Motor neuron (in vitro differentiated cells): ENCODE measurements around the gene CIDEA. TPM values are rescaled to one million over a fixed set of nuclear protein-coding genes. Genes with fewer than 3 reads are reported as not detected.

Experiments used
- ATAC-seq, 8 experiments: fragments of 200-7000 bp; cut with Tn5 transposase; replicated peaks in 6 of 8; 2 replicates each; pipeline ENCODE4 v1.8.0; 2021; ENCODE audit warnings: mild to moderate bottlenecking in 8 of 8, moderate library complexity in 8 of 8
- H3K27ac ChIP-seq, 2 donors: fragments of 250-450 bp; sonication (Bioruptor Pico); 2 replicates each; pipeline ENCODE4 v1.9.0; 2021; ENCODE audit warnings: antibody characterized with exemption in 2 of 2, mild to moderate bottlenecking in 2 of 2, moderate library complexity in 1 of 2
- H3K4me1 ChIP-seq, 2 donors: fragments of 250-450 bp; sonication (Bioruptor Pico); replicated peaks in 1 of 2; 2 replicates each; pipeline ENCODE4 v1.6.1; 2021; ENCODE audit warnings: antibody characterized with exemption in 2 of 2, mild to moderate bottlenecking in 2 of 2, moderate library complexity in 1 of 2
- H3K4me3 ChIP-seq, 5 donors: fragments of 250-450 bp; sonication (Bioruptor Pico); 2 replicates each; pipeline ENCODE4 v1.9.0; 2021; ENCODE audit warnings: antibody characterized with exemption in 5 of 5, mild to moderate bottlenecking in 5 of 5, moderate library complexity in 4 of 5
- WGBS, 10 experiments: fragments of 450-650 bp; shearing (Covaris generic); methylation state at CpG; one replicate each; pipeline ENCODE4 v1.0.0; 2022; 5-methylcytosine and 5-hydroxymethylcytosine counted together
- in situ Hi-C, 9 experiments: fragments of 400-800 bp; cut with MboI; loops; one replicate each; pipeline ENCODE4 v1.15.0; 2021; ENCODE audit warnings: low sequenced_read_pairs in 9 of 9, low pct_unique_long_range_greater_than_20kb in 2 of 9; ENCODE audit not compliant: unreplicated experiment in 9 of 9
- total RNA-seq, 8 experiments: library from RNA; unstranded; fragments of 300-600 nt; gene quantifications; 2 replicates each; pipeline versions ENCODE4 v1.2.3 to v1.2.4, GENCODE V29; 2022

CIDEA gene
- total RNA-seq, 8 experiments from 2014 or later = 0.14 to 0.31 TPM; not detected in 6

DNA sequence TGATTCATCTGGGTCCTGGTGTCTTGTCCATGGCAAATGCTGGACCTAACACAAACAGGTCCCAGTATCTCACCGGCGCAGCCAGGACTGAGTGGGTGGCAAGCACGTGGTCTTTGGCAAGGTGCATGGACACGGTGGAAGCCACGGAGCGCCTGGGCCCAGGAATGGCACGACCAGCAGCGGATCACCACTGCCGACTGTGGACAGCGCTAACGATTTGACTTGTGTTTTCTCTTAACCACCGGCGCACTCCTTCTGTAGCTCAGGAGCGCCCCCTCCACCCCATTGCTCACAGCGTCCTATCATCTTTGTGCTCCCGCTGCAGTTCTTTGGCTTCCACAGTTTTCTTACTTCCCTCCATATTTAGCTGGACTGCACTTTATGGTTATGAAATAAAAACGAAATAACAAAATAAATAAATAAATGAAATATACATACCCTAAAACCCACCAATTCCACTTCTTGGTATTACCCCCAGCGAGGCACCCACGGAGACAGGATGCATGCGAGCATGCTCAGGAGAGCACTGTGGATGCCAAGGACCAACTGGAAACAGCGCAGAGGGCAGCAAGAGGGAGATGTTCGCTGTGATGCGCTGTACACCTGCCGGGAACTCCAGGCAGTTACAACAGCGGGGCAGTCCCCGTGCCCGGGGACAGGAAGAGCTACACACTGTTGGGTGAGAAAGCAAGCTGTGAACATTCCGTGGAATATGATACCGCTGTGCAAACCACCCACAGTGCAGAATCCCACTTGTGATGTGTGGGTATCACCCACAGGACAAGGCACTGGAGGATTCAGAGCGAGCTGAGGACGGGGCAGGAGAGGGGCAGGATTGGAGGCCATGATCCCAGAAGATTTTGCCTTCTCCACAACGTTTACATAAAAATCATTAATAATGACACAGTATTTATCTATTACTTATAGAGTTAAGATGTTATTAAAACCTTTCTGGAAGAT is 7.0 kb upstream of the CIDEA start:
- H3K4me3 ChIP-seq = no peak overlapping the region
- in situ Hi-C loops = loop anchor here in 1 of 9 experiments (25.0 kb wide), 1 partner anchor 185 kb away; no protein-coding TSS in a partner anchor
- peak in 2 of 8 experiments; percentile 19 to 83 for ATAC-seq
- WGBS, 10 experiments = 20 to 100% (median 71%) methylated on average over 1 to 17 of the region's 32 CpGs; no CpG with 5 or more reads in 1 of the 10 experiments
- H3K4me1 ChIP-seq = no peaks in the 10 kb centered on the region
- H3K27ac ChIP-seq = no peak overlapping the region

DNA sequence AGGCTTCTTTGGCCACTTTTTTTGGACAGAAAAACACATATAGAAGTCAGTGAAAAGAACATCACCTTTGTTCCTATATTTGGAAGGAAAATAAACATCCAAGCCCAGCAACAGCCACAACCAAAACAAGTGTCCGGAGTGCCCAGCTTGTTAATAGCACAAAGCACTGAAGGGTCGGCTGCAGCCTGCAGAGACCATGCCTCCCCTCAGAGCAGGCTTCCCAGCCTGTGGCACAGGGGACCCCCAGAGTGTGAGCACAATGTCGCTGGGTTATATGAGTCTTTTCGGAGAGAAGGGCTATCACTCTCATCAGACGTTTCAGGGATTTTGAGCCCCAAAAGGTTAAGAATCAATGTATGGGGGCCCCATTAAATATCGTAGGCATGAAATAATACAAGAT is 6.2 kb upstream of the CIDEA start:
- Histone ChIP-seq H3K4me1 (peaks cover 0 to under 1% of the 10 kb centered on the region in 2 donors), H3K4me3 (no peak overlapping the region), H3K27ac (no peak overlapping the region)
- 0 to 100% (median 62%) methylated on average over 1 to 6 of the region's 6 CpGs; no CpG with 5 or more reads in 3 of the 10 experiments for WGBS, 10 experiments
- ATAC-seq = no peak
- in situ Hi-C loops = loop anchor here in 1 of 9 experiments (25.0 kb wide), 1 partner anchor 186 kb away; no protein-coding TSS in a partner anchor

DNA sequence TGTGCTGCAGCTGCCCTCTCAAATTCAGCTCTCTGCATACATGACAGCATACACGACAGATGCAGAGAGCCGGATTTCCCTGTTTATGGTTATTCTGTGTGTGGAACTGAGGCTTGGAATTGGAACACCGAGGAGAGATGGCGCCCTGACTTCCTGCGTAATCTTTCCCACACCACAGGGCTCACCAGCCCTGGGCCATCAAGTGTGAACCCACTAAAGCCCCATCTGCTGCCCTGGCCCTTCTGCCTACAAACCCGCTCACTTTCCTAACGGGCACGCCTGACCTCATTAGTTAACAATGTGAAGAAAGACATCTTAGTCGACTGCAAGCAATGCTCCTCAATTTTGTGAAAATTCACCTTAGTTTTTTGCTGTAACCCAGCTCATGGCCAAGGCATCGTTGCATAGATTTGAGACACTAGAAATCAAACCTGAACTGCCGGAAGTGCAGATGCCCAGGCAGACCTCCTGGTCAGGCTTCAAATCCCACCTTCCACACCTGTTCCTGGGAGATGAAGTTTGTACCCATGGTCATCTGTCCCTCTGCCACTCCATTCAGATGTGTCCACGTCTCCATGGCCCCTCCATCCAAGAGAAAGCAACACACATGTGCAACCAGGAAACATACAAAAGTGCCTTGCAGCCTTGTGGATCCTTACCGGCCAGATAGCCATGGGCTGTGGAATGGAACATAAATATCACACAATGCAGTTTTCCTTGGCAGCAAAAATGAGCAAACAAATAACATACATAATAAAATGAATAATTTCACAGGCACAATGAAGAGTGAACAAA is 5.0 kb upstream of the CIDEA start:
- ATAC-seq = no peak

DNA sequence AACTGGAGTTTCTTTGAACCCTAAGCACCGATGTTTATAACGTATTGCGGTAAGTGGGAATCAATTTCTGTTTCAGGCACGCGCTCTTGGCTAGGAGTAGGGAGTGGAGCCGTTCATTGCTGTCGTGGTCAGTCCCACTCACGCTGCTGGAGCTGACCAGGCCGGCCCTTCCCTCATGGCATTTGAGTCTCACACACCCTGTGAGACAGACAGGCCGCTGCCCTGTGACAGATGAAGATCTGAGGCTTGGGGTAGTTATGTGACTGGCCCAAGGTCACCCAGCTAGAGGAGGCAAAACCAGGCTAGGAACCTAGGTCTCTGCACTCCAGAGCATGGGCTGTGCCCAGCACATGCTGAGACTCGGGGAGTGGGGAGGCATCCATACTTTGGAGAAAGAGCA is 2.9 kb upstream of the CIDEA start:
- no peak overlapping the region for H3K27ac ChIP-seq
- ATAC-seq = no peak
- H3K4me1 ChIP-seq = peaks cover 0 to 6% of the 10 kb centered on the region in 2 donors
- H3K4me3 ChIP-seq = no peak overlapping the region
- in situ Hi-C loops = no loop called here
- WGBS, 10 experiments = 60 to 100% (median 97%) methylated on average over 1 to 11 of the region's 11 CpGs; no CpG with 5 or more reads in 2 of the 10 experiments

More for the DNA sequence above, 5.0 kb upstream of the CIDEA start:
- Histone ChIP-seq H3K27ac (no peak overlapping the region), H3K4me1 (peaks cover 0 to 6% of the 10 kb centered on the region in 2 donors), H3K4me3 (no peak overlapping the region)
- in situ Hi-C loops = loop anchor here in 1 of 9 experiments (25.0 kb wide), 1 partner anchor 187 kb away; no protein-coding TSS in a partner anchor
- WGBS, 10 experiments = 0 to 83% (median 62%) methylated on average over 1 to 12 of the region's 13 CpGs; no CpG with 5 or more reads in 1 of the 10 experiments

DNA sequence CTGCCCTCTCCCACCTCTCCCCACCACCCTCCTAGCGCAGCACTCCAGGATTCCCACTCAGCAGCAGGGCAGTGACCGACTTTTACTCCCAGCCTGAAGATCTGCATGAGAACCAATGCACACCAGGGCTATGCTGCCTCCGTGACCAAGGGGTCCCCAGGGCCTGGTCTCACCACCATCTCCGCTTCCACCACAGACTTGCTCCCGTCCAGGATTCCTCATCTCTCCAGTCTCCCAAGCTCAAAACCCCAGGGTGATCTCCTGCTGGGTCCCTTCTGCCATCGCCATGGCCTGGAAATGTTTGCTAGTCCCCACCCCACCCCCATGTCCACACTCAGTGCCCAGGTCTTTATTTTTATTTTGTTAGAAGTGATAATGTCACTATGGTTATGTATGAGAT is 2.1 kb upstream of the CIDEA start:
- H3K4me3 ChIP-seq = no peak overlapping the region
- peaks cover 0 to 6% of the 10 kb centered on the region in 2 donors for H3K4me1 ChIP-seq
- 40 to 100% (median 93%) methylated on average over 1 to 3 of the region's 6 CpGs; no CpG with 5 or more reads in 4 of the 10 experiments for WGBS, 10 experiments
- no peak for ATAC-seq
- in situ Hi-C loops = no loop called here
- H3K27ac ChIP-seq = no peak overlapping the region

DNA sequence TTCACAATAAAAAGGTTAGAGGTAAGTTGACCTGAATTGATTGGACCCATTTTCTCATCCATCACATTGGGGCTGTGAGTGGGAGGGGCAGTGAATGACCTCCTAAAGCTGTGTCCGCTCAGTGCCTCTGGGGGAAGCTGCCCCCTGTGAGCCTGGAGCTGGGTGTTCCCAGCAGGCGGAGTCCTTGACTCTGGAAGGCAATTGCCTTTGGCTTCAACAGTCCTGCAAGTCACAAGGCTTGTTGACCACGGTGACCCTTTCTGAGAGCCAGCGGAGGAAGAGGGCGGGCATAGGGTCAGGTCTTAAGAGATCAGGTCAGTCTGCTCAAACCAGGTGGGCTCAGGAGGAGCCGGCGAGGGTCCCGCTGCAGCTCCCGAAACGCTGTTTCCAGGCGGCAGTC is 1.1 kb upstream of the CIDEA start:
- in situ Hi-C loops = no loop called here
- H3K4me3 ChIP-seq = no peak overlapping the region
- 19 to 80% (median 44%) methylated on average over 1 to 5 of the region's 11 CpGs; no CpG with 5 or more reads in 5 of the 10 experiments for WGBS, 10 experiments
- H3K4me1 ChIP-seq = peaks cover 0 to 6% of the 10 kb centered on the region in 2 donors
- no peak overlapping the region for H3K27ac ChIP-seq
- peak in 1 of 8 experiments; percentile 25 for ATAC-seq

DNA sequence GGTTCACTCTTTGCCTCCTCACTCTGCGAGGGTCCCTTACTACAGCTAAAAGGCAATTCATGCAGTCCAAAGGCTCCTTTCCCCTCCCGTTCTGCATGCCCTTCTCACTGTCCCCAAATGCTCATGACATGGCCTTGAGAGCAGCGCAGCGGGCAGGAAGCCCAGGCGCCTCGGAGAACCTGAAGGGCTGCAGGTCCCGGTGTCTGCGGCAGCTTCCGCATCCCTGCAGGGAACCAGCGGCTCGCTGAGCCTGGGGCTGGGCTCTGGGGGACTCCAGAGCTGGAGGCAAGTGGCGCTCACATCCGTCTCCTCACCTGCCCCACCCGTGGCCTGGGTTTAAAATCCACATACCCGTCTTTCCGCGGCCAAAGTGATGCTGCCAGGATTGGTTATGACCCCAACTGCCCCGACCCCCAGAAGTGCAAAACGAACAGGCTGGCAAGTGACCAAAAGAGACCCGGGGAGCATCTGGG is 462 bp upstream of the CIDEA start:
- peak overlapping the region; percentile 8 to 28 (median 19) for H3K4me3 ChIP-seq
- 0 to 20% (median 5%) methylated on average over 1 to 4 of the region's 20 CpGs; no CpG with 5 or more reads in 5 of the 10 experiments for WGBS, 10 experiments
- no peak overlapping the region for H3K27ac ChIP-seq
- in situ Hi-C loops = no loop called here
- H3K4me1 ChIP-seq = peaks cover 0 to 6% of the 10 kb centered on the region in 2 donors
- ATAC-seq = peak in 6 of 8 experiments; percentile 43 to 70 (median 58)

DNA sequence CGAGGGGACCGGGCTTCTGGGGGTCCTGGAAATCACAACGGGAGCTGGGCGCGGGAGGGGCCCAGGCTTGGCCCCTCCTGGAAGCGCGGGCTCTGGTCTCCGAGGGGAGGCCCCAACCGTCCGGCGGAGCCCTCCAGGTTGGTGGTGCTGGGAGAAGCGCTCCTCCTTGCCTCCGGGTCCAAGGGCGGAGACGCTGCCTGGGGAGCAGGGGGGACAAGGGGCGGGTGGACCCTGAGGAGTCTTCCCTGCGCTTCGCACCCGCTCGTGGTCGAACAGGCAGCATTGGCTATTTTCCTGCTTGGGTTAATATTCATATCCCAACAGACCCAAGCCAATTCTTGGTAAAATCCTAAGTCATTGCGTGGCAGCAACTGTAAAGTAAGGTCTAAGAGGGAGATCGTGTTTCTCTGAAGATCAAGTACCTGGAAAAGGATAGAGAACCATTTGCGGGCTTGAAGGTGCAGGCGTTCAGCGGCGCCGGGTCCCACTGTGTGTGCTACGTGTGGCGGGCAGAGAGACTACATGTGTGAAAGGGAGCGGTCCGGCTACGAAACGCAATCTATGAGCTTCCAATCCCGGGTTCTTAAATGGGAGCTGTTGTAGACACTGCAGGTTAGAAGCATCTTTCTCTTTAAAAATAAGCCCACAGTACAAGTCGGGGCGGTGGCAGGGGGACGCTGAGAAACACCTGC is 805 bp downstream of the CIDEA start:
- in situ Hi-C loops = no loop called here
- no peak for ATAC-seq
- H3K27ac ChIP-seq = no peak overlapping the region
- no peak overlapping the region for H3K4me3 ChIP-seq
- WGBS, 10 experiments = 41 to 96% (median 76%) methylated on average over 3 to 14 of the region's 38 CpGs; no CpG with 5 or more reads in 2 of the 10 experiments
- H3K4me1 ChIP-seq = peaks cover 0 to 6% of the 10 kb centered on the region in 2 donors

DNA sequence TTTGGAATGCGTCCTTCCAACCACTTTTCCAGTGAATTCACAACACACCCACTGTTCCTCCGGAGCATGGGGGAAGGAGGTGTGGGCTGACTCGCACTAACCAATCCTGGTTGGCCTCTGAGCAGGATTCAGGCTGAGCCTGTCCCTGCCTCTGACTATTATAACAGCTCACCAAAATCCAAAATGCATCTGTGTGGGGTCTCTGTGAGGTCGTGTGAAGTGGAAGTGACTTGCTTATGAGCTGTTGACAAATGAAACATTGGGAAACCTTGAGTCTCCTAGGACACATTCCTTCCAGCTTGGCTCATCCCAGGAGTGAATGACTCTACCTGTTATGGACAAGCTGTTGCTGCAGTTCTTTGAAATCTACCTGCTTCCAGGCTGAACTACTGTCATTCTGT is 1.5 kb downstream of the CIDEA start:
- Histone ChIP-seq H3K4me3 (no peak overlapping the region), H3K4me1 (peaks cover 0 to 6% of the 10 kb centered on the region in 2 donors), H3K27ac (no peak overlapping the region)
- no peak for ATAC-seq
- in situ Hi-C loops = no loop called here
- 20 to 100% (median 35%) methylated on average over 1 to 4 of the region's 4 CpGs; no CpG with 5 or more reads in 4 of the 10 experiments for WGBS, 10 experiments

DNA sequence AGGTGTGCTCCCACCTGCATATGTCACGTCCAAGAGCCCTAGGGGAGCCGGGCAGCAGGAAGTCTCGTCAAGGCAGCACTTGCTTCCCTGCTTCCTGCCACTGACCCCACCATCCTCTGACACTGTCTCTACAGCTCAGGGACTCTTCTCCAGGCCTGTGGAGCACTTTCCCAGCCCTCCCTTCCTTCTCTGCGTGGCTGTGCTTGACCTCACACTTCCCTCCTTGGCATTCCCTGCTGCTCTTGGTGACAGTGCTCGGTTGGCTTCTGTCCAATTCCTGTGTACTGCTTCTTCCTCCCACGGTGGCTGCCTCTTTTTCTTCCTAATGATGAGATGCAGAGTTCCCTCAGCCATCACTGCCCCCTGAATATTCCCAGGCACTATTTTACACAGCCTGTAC is 2.8 kb downstream of the CIDEA start:
- WGBS, 10 experiments = 10 to 83% (median 40%) methylated on average over 1 to 6 of the region's 6 CpGs; no CpG with 5 or more reads in 1 of the 10 experiments
- Histone ChIP-seq H3K4me1 (peaks cover 0 to 6% of the 10 kb centered on the region in 2 donors), H3K27ac (no peak overlapping the region), H3K4me3 (no peak overlapping the region)
- ATAC-seq = peak in 3 of 8 experiments; percentile 12 to 32 (median 15)
- in situ Hi-C loops = no loop called here

DNA sequence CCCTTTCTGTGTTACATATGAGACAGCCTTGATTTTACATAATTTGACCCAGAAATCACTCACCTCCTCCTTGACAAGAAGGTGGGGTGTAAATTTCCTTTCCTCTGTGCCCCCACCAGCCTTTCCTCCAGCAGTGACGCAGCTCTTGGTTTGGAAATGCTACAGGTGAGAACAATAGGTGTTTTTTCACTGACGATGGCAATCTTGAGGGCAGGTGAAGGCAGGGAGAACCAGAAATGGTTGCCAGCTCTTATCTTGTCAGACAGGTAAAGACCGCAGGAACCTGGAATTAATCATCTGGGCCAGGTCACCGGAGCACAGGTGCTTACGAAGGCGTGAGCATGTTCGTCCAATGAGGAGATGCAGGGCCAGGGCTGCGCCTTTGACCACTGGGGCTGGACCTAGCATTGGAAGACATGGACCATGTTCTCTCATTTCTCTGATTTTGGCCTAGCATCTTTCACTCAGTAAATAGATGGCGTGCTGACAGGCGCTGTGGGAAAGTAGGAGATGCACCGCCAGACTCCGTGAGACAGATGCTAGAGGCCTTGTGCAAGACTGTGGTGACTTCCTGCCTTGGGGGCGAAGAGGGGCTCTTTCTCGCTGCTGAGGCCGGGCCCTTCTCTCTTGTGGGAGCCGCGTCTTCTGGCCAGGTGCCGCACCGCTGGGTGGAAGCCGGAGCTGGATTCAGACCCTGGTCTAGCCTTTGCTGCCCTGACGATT is 4.0 kb downstream of the CIDEA start:
- H3K27ac ChIP-seq = no peak overlapping the region
- in situ Hi-C loops = no loop called here
- no peak for ATAC-seq
- peaks cover 0 to 3% of the 10 kb centered on the region in 2 donors for H3K4me1 ChIP-seq
- no peak overlapping the region for H3K4me3 ChIP-seq
- 60 to 100% (median 92%) methylated on average over 1 to 17 of the region's 21 CpGs; no CpG with 5 or more reads in 3 of the 10 experiments for WGBS, 10 experiments
